PC-3 (cell line): ENCODE data around the gene MAGEA12.
"Not testable (repeated sequence)": the region's sequence is repeated elsewhere in the genome, so short reads cannot be mapped to it uniquely, and the experiment has no call there.

Experiments
- CTCF ChIP-seq: fragments of 300-600 bp; sonication (generic); conservative IDR thresholded peaks from 2 replicates; pipeline ENCODE4 v1.5.1; 2017; ENCODE audit warnings: antibody characterized with exemption, low read depth, mild to moderate bottlenecking, low read length
- EZH2phosphoT487 ChIP-seq: fragments of 300-600 bp; sonication (generic); IDR thresholded peaks from 2 replicates; pipeline ENCODE4 v1.6.1; 2018; ENCODE audit warnings: mild to moderate bottlenecking, antibody characterized with exemption, low read length, borderline replicate concordance

GRCh38 chrX:152713195-152713594 is 20.4 kb upstream of the MAGEA12 start:
- TF ChIP-seq CTCF, EZH2phosphoT487: not testable (repeated sequence)
